Lower leg skin (tissue), 4 donors: Measurements from ENCODE around the gene KCNQ2. TPM values are rescaled to one million over a fixed set of nuclear protein-coding genes. Genes with fewer than 3 reads are reported as not detected.

Experiments
- DNase-seq, 2 donors: peaks; one replicate each; pipeline ENCODE4 v3.0.0-alpha.2; 2019; ENCODE audit warnings: low spot score in 2 of 2
- H3K4me3 ChIP-seq: fragments of 200-600 bp; sonication (generic); 2 replicates; pipeline ENCODE4 v1.5.1; 2017; ENCODE audit warnings: mild to moderate bottlenecking, low read depth; ENCODE audit not compliant: poor library complexity, severe bottlenecking
- POLR2A ChIP-seq, 2 donors: fragments of 450-650 bp; IDR thresholded peaks; one replicate each; pipeline ENCODE4 v1.6.1; 2016 to 2017; ENCODE audit warnings: antibody characterized with exemption in 2 of 2, mild to moderate bottlenecking in 1 of 2, moderate library complexity in 1 of 2
- WGBS, 2 donors: methylation state at CpG; one replicate each; pipeline ENCODE4 v1.1.5; 2018; 5-methylcytosine and 5-hydroxymethylcytosine counted together
- intact Hi-C: fragments of 100-400 bp; cut with DNase I; formaldehyde crosslinking; loops from one replicate; pipeline ENCODE4 v1.15.0; 2023; ENCODE audit warnings: low total_unique reads
- total RNA-seq, 4 donors: library from RNA; depleted of rRNA; stranded (reverse); fragments of >200 nt; gene quantifications; one replicate each; pipeline ENCODE4 v1.1.0, GENCODE V29; 2016
- TF ChIP-seq, protein P1 (sequence below), 3 donors: fragments of 450-650 bp; IDR thresholded peaks; one replicate each; pipeline ENCODE4 v1.5.1; 2016; ENCODE audit warnings: antibody characterized with exemption in 3 of 3, mild to moderate bottlenecking in 3 of 3, moderate library complexity in 2 of 3

Gene KCNQ2
- total RNA-seq, 4 donors from 2014 or later, result not detected

DNA sequence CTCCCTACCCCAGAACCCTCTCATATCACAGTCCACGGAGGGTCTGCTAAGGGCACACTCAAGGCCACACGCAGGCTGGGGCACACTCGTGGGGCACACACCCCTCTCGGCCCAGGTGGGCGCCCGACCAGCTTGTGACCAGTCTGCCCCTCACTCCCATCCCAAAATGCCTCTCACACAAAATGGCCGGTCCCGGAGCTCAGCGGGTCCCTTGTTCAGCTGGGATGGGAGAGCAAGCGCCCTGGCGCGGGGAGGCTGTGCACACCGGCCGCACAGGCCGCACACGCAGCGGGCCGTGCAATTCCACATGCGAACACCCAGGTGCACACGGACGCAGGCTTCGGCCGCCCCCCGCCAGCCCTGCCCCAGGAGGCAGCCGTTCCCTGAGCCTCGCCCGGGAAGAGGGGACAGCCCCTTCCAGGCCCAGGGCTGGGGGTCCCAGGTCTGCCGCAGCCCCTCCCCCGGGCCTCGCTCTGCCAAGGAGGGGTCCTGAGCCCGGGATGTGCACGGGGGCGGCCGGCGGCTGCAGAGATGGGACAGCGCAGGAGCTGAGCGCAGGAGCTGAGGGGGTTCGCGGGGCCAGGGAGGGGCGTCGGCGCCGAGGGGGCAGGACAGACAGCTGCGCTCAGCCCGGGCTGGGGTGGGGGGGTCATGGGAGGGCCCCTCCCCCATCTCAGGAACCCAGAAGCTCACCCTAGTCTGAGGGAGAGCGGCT lies 1.3 kb downstream of the KCNQ2 start:
- intact Hi-C loops, result no loop called here
- TF ChIP-seq, protein P1, sequence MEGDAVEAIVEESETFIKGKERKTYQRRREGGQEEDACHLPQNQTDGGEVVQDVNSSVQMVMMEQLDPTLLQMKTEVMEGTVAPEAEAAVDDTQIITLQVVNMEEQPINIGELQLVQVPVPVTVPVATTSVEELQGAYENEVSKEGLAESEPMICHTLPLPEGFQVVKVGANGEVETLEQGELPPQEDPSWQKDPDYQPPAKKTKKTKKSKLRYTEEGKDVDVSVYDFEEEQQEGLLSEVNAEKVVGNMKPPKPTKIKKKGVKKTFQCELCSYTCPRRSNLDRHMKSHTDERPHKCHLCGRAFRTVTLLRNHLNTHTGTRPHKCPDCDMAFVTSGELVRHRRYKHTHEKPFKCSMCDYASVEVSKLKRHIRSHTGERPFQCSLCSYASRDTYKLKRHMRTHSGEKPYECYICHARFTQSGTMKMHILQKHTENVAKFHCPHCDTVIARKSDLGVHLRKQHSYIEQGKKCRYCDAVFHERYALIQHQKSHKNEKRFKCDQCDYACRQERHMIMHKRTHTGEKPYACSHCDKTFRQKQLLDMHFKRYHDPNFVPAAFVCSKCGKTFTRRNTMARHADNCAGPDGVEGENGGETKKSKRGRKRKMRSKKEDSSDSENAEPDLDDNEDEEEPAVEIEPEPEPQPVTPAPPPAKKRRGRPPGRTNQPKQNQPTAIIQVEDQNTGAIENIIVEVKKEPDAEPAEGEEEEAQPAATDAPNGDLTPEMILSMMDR (IDR thresholded peaks at IDR 0.05), result no peak
- no peak for TF ChIP-seq POLR2A (IDR thresholded peaks at IDR 0.05)
- WGBS, 2 donors, result 10 to 80% methylated on average over 1 to 44 of the region's 46 CpGs
- no peak overlapping the region for H3K4me3 ChIP-seq
- no peak for DNase-seq

DNA sequence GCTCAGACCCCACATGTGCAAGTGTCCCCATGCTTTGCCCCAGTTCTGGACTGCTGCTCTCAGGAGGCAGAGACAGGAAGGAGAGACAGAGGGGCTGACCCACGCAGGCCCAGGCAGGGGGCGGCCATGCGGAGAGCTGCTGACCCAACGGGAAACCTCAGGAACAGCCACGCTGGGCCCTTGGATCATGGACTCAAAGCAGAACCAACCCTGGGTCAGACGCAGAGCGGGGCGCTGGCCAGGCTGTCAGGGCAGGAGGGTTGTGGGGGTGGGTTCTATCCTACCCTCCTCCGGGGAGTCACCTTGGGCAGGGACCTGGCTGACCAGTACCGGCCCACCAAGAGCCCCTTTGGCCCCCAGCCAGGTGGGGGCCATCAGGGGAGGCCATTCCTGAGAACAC lies 2.0 kb downstream of the KCNQ2 start:
- intact Hi-C loops, result no loop called here
- no peak for DNase-seq
- TF ChIP-seq, protein P1 (IDR thresholded peaks at IDR 0.05), result no peak
- TF ChIP-seq POLR2A (IDR thresholded peaks at IDR 0.05), result no peak
- no peak overlapping the region for H3K4me3 ChIP-seq
- WGBS, 2 donors, result 40 to 67% methylated on average over 2 to 9 of the region's 10 CpGs

DNA sequence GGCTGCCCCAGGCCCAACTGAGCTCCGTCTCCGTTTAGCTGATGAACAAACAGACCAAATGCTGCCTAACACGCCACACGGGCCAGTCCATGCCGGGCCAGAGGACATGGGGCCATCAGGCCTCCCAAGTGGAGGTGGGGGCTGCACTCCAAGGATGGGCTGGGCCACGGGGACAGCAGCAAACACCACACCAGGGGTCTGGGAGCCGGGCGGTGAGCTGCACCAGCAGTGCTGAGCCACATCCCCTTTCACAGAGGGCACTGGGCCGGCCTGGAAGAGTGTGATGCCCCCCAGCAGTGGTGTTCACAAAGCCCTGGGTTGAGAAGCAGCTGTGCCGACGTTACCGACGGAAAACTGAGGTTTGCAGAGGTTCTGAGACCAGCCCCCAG lies 2.7 kb downstream of the KCNQ2 start:
- no peak overlapping the region for H3K4me3 ChIP-seq
- intact Hi-C loops, result no loop called here
- no peak for DNase-seq
- TF ChIP-seq POLR2A (IDR thresholded peaks at IDR 0.05), result no peak
- 67 to 76% methylated on average over 12 to 13 of the region's 13 CpGs for WGBS, 2 donors

DNA sequence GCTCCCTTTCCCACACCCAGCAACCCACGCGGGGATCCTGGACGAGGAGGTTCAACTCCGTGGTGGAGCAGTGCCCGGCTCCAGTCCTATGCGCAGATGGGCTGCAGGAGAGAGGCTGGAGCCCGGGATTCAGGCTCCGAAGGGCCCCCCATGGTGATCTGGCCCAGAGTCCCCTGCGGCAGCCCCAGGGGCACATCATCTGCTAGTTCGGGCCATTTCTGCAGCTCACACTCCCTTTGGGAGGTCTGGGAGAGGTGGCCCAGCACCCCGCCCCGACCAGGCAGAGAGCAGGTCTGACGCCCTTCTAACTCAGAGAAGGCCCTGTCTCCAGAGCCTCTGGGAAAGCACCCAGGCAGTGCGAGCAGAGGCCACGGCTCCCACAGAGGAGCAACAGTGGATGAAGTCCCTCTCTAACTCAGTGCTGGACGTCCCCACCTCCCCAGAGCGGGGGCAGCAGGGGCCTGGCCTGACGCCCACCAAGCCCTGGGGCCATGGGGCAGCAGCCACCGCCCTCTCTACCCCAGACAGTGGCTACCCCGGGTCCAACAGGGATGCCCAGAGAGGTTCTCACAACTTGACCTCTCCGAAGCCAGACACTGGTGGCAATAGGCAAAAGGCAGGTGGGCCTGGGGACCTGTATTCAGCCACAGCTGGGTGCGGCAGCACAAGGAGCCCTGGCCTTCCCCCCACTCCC lies 3.3 kb downstream of the KCNQ2 start:
- H3K4me3 ChIP-seq, result no peak overlapping the region
- intact Hi-C loops, result no loop called here
- DNase-seq, result no peak
- TF ChIP-seq, protein P1 (IDR thresholded peaks at IDR 0.05), result no peak
- TF ChIP-seq POLR2A (IDR thresholded peaks at IDR 0.05), result no peak
- WGBS, 2 donors, result 67 to 79% methylated on average over 9 to 16 of the region's 22 CpGs

DNA sequence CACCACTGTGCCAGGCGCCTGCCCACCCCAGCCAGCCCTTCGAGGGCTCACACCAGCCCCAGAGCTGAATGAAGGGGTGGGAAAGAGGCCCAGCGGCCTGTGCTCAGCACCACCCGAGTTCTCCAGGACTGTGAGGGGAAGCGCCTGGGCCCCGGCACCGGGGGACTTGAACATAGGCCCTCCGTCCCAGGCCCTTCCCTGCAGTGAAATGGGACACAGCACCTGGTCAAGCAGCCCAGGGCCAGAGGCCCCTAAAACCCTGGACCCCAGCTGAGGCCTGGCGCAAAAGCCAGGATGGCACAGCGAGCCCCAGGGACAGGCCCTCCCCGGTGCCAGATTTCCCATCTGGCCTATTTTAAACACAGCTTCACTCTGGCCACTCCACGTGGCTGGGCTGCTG lies 4.0 kb downstream of the KCNQ2 start:
- intact Hi-C loops, result no loop called here
- no peak for DNase-seq
- WGBS, 2 donors, result 81 to 82% methylated on average over 11 to 12 of the region's 12 CpGs

More for the DNA sequence above, 4.0 kb downstream of the KCNQ2 start:
- TF ChIP-seq POLR2A (IDR thresholded peaks at IDR 0.05), result no peak
- TF ChIP-seq, protein P1 (IDR thresholded peaks at IDR 0.05), result no peak
- no peak overlapping the region for H3K4me3 ChIP-seq
